Astrocyte of the spinal cord (primary cell): ENCODE results near the gene SMAP2.

Experiments
- DNase-seq: peaks from one replicate; pipeline ENCODE4 v3.0.0; 2011; ENCODE audit warnings: low read depth, low spot score
- H3K4me3 ChIP-seq: 2 replicates; pipeline ENCODE4 v1.5.1; 2011; ENCODE audit warnings: low read depth, mild to moderate bottlenecking, low read length, moderate library complexity
- CTCF ChIP-seq: IDR thresholded peaks from 2 replicates; pipeline ENCODE4 v1.5.1; 2012; ENCODE audit warnings: low read depth, mild to moderate bottlenecking, low read length, inconsistent platforms
- in situ Hi-C: cut with HindIII; loops from 2 replicates; pipeline ENCODE4 v1.10.0; 2017; ENCODE audit warnings: low sequenced_read_pairs

The SMAP2 gene

GRCh38 chr1:40357625-40358024 is 15.9 kb upstream of the SMAP2 start:
- no peak overlapping the region for H3K4me3 ChIP-seq
- TF ChIP-seq CTCF = no peak
- no peak for DNase-seq
- in situ Hi-C loops = no loop called here

GRCh38 chr1:40360631-40361030 is 12.9 kb upstream of the SMAP2 start:
- DNase-seq = no peak
- no peak for TF ChIP-seq CTCF
- no peak overlapping the region for H3K4me3 ChIP-seq
- in situ Hi-C loops = no loop called here

- no peak overlapping the region for H3K4me3 ChIP-seq
- in situ Hi-C loops = no loop called here
- no peak for DNase-seq
- TF ChIP-seq CTCF = no peak
Measured at GRCh38 chr1:40361201-40361600, 12.3 kb upstream of the SMAP2 start.

GRCh38 chr1:40361637-40362036 is 11.9 kb upstream of the SMAP2 start:
- no peak for DNase-seq
- no peak for TF ChIP-seq CTCF
- in situ Hi-C loops = no loop called here
- no peak overlapping the region for H3K4me3 ChIP-seq

DNA sequence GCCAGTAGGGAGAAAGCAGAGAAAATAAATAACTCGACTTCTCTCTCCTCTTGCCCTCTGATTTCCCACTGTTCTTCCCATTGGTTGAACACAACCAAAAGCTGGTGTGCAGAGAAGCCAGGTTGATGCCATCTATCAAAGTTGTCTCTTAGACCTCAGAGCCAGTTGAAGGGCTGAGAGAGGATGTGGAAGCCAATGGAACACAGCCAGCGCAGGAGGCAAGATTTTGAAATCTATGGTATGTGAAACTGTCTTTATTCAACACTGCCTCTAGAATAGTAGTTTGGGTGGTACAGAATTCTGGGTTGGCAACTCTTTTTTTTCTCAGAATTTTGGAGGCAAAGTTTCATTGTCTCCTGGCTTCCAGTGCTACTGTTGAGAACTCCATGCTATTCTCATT is 11.3 kb upstream of the SMAP2 start:
- no peak overlapping the region for H3K4me3 ChIP-seq
- TF ChIP-seq CTCF = no peak
- no peak for DNase-seq
- in situ Hi-C loops = no loop called here

GRCh38 chr1:40362699-40363098 is 10.8 kb upstream of the SMAP2 start:
- TF ChIP-seq CTCF = no peak
- no peak overlapping the region for H3K4me3 ChIP-seq
- no peak for DNase-seq
- in situ Hi-C loops = no loop called here

GRCh38 chr1:40363721-40364120 is 9.8 kb upstream of the SMAP2 start:
- no peak overlapping the region for H3K4me3 ChIP-seq
- in situ Hi-C loops = no loop called here
- TF ChIP-seq CTCF = no peak
- DNase-seq = no peak
